ENCODE data around the gene NDFIP2. TPM values are rescaled to one million over a fixed set of nuclear protein-coding genes. Genes with fewer than 3 reads are reported as not detected.
A peak's percentile ranks its signal among the peaks of the same experiment; 100 is the strongest.

NDFIP2 gene
- polyA plus RNA-seq, 1 donor (not counting 4 experiments of a cell fraction or from before 2014, with no cell fraction given), result 244 TPM

- DNase-seq (ENCODE audit: low read depth, low spot score) (no peak), FAIRE-seq (no peak)
- H3K9me1 ChIP-seq (ENCODE audit: control insufficient read depth, extremely low read depth, insufficient read depth, low read length), result no peaks in the 10 kb centered on the region
- peaks cover 25% of the 10 kb centered on the region for H3K79me2 ChIP-seq (ENCODE audit: control insufficient read depth, insufficient read depth, low read length)
- H3K9me3 ChIP-seq (ENCODE audit: control insufficient read depth, low read depth, low read length), result no peaks in the 10 kb centered on the region
- no peaks in the 10 kb centered on the region for H3K27me3 ChIP-seq (ENCODE audit: control insufficient read depth, extremely low read depth, insufficient read depth, low read length)
- H3K36me3 ChIP-seq (ENCODE audit: control insufficient read depth in 2 of 2, extremely low read depth in 1 of 2, insufficient read depth in 2 of 2, low read length in 2 of 2), result peaks cover 1 to 11% of the 10 kb centered on the region in 2 experiments
- H3K27ac ChIP-seq (ENCODE audit: control insufficient read depth, insufficient read depth, low read length), result no peak overlapping the region
- peaks cover under 1% of the 10 kb centered on the region for H3K4me1 ChIP-seq (ENCODE audit: control insufficient read depth, extremely low read depth, insufficient read depth, low read length)
- dilution Hi-C loops (cut with MboI; ENCODE audit: extremely low pct_ligation_motif_present, low sequenced_read_pairs), result no loop called here
- H3K9ac ChIP-seq (ENCODE audit: control insufficient read depth, extremely low read depth, insufficient read depth, low read length), result no peak overlapping the region
- H3K4me3 ChIP-seq (ENCODE audit: control insufficient read depth in 2 of 3, extremely low read depth in 1 of 3, insufficient read depth in 2 of 3, low read depth in 1 of 3, low read length in 3 of 3), result no peak overlapping the region
- TF ChIP-seq EZH2 (IDR thresholded peaks at IDR 0.05; ENCODE audit: low read length), result no peak
- TF ChIP-seq, protein P1, sequence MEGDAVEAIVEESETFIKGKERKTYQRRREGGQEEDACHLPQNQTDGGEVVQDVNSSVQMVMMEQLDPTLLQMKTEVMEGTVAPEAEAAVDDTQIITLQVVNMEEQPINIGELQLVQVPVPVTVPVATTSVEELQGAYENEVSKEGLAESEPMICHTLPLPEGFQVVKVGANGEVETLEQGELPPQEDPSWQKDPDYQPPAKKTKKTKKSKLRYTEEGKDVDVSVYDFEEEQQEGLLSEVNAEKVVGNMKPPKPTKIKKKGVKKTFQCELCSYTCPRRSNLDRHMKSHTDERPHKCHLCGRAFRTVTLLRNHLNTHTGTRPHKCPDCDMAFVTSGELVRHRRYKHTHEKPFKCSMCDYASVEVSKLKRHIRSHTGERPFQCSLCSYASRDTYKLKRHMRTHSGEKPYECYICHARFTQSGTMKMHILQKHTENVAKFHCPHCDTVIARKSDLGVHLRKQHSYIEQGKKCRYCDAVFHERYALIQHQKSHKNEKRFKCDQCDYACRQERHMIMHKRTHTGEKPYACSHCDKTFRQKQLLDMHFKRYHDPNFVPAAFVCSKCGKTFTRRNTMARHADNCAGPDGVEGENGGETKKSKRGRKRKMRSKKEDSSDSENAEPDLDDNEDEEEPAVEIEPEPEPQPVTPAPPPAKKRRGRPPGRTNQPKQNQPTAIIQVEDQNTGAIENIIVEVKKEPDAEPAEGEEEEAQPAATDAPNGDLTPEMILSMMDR (optimal IDR thresholded peaks at IDR 0.05 in 1 of 3, IDR thresholded peaks at IDR 0.05 in 1 of 3, conservative IDR thresholded peaks at IDR 0.05 in 1 of 3; ENCODE audit: extremely low read depth in 1 of 3, insufficient read depth in 2 of 3, low read length in 3 of 3), result no peak
- H3K4me2 ChIP-seq (ENCODE audit: control insufficient read depth, extremely low read depth, insufficient read depth, low read depth, low read length), result no peak overlapping the region
- no peak overlapping the region for H2AFZ ChIP-seq (ENCODE audit: control insufficient read depth, low read length)
- no peaks in the 10 kb centered on the region for H4K20me1 ChIP-seq (ENCODE audit: control insufficient read depth, extremely low read depth, insufficient read depth, low read length)
Measured at GRCh38 chr13:79543883-79544282, 62.9 kb downstream of the NDFIP2 start.

DNA sequence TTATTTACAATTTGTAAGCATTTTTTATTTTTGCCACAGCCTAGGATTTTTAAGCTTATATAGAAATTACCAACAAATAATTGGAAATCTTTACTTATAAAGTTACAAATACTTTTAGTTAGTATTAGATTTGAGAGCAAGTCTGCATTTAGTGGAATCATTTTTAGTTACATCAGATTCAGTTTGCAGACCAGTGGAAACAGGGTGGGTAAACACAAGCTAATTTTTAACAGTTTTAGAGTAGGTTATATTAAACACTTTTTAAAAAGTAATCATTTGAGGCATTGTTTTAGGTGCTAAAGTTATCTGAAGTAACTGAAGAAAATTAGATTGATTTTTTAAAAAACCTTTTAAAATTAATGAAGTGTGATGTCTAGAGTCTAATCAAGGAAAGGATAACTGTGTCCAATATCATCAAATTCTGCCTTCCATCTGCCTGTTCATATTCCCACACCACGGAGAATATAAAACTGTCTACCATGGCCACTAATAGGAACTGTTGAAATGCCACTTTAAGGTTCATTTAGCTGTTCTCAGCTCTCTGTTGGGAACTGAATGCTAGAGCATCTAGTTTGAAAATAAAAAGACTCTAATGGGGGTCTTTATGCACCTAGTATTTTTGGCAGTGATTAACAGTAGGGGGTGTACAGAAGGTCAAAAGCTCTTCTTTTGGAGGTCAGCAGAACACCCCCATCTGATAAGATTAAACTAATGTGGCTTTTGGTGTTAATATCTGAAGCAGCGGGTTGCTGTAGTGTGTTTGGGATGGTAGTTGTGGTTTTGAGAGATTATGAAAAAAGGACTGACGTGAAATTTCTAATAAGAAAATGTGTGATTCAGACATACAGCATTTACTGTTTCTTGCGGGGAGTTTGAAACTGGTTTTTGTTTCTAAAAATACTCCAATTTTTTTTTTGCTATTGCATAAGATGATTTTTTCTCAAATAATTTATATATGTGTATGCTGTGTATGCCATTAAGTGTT, 66.5 kb downstream of the NDFIP2 start:
- Histone ChIP-seq H3K4me3 (ENCODE audit: control insufficient read depth in 2 of 3, extremely low read depth in 1 of 3, insufficient read depth in 2 of 3, low read depth in 1 of 3, low read length in 3 of 3) (no peak overlapping the region), H3K27me3 (ENCODE audit: control insufficient read depth, extremely low read depth, insufficient read depth, low read length) (no peaks in the 10 kb centered on the region), H3K4me2 (ENCODE audit: control insufficient read depth, extremely low read depth, insufficient read depth, low read depth, low read length) (no peak overlapping the region), H2AFZ (ENCODE audit: control insufficient read depth, low read length) (no peak overlapping the region), H4K20me1 (ENCODE audit: control insufficient read depth, extremely low read depth, insufficient read depth, low read length) (no peaks in the 10 kb centered on the region), H3K9me3 (ENCODE audit: control insufficient read depth, low read depth, low read length) (no peaks in the 10 kb centered on the region), H3K79me2 (ENCODE audit: control insufficient read depth, insufficient read depth, low read length) (peaks cover 11% of the 10 kb centered on the region), H3K36me3 (ENCODE audit: control insufficient read depth in 2 of 2, extremely low read depth in 1 of 2, insufficient read depth in 2 of 2, low read length in 2 of 2) (peaks cover 0 to 3% of the 10 kb centered on the region in 2 experiments), H3K9me1 (ENCODE audit: control insufficient read depth, extremely low read depth, insufficient read depth, low read length) (no peaks in the 10 kb centered on the region), H3K4me1 (ENCODE audit: control insufficient read depth, extremely low read depth, insufficient read depth, low read length) (peaks cover 2% of the 10 kb centered on the region), H3K27ac (ENCODE audit: control insufficient read depth, insufficient read depth, low read length) (no peak overlapping the region), H3K9ac (ENCODE audit: control insufficient read depth, extremely low read depth, insufficient read depth, low read length) (no peak overlapping the region)
- TF ChIP-seq, protein P1 (optimal IDR thresholded peaks at IDR 0.05 in 1 of 3, IDR thresholded peaks at IDR 0.05 in 1 of 3, conservative IDR thresholded peaks at IDR 0.05 in 1 of 3; ENCODE audit: extremely low read depth in 1 of 3, insufficient read depth in 2 of 3, low read length in 3 of 3), result no peak
- TF ChIP-seq EZH2 (IDR thresholded peaks at IDR 0.05; ENCODE audit: low read length), result no peak
- dilution Hi-C loops (cut with MboI; ENCODE audit: extremely low pct_ligation_motif_present, low sequenced_read_pairs), result no loop called here
- peak; percentile 64 for FAIRE-seq
- DNase-seq (ENCODE audit: low read depth, low spot score), result no peak
